Fibroblast of lung (primary cell): ENCODE data around the gene SAXO1.

Experiments used
- CTCF ChIP-seq, 2 donors: IDR thresholded peaks in 1 of 2; conservative IDR thresholded peaks in 1 of 2; 1 replicate in 1 of 2; 2 replicates in 1 of 2; pipeline ENCODE4 v1.5.1; 2011 to 2012; ENCODE audit warnings: low read length in 2 of 2, control low read depth in 1 of 2, inconsistent platforms in 1 of 2, low read depth in 1 of 2, mild to moderate bottlenecking in 1 of 2
- EZH2 ChIP-seq: IDR thresholded peaks from 2 replicates; pipeline ENCODE4 v1.5.1; 2012; ENCODE audit warnings: low read length, control low read depth, mild to moderate bottlenecking; ENCODE audit errors: missing control alignments

GRCh38 chr9:18922161-18922885 lies 110.7 kb downstream of the SAXO1 start:
- TF ChIP-seq CTCF (conservative IDR thresholded peaks at IDR 0.05 in 1 of 2, IDR thresholded peaks at IDR 0.05 in 1 of 2; ENCODE audit: low read depth in 1 of 2, low read length in 2 of 2) (no peak), EZH2 (no peak)
